ENCODE measurements around the gene TBL1X. TPM values are rescaled to one million over a fixed set of nuclear protein-coding genes. Genes with fewer than 3 reads are reported as not detected.

The TBL1X gene
- total and polyA plus RNA-seq, 7 experiments from 2014 or later = 11.8 to 58.8 (median 28.9) TPM

- ATAC-seq (no peak), DNase-seq (peak in 2 of 9 donors; percentile 12 to 14)
- CTCF ChIA-PET = no interaction called here
- Histone ChIP-seq H3K9me3 (ENCODE audit: control insufficient read depth in 2 of 3, low read length in 3 of 3) (no peaks in the 10 kb centered on the region), H3K36me3 (ENCODE audit: control insufficient read depth in 2 of 3, insufficient read depth in 3 of 3, low read length in 3 of 3) (no peaks in the 10 kb centered on the region), H3K27me3 (ENCODE audit: control insufficient read depth in 2 of 2, insufficient read depth in 2 of 2, low read length in 2 of 2) (no peaks in the 10 kb centered on the region), H3K4me3 (ENCODE audit: low read length) (no peak overlapping the region), H3K27ac (ENCODE audit: low read depth, low read length) (no peak overlapping the region), H3K4me1 (ENCODE audit: control insufficient read depth in 2 of 2, insufficient read depth in 2 of 2, low read length in 2 of 2) (no peaks in the 10 kb centered on the region)
- POLR2A ChIA-PET = no interaction called here
- peak overlapping the region in 5 of 10 donors; percentile 1 to 40 (median 31) for H3K4me3 Mint-ChIP-seq
- intact Hi-C loops (cut with micrococcal nuclease) = loop anchor here in 1 of 2 donors (10.0 kb wide), 1 partner anchor 96 kb away; no protein-coding TSS in a partner anchor
- H3K36me3 Mint-ChIP-seq = peaks cover 0 to 12% (median 6%) of the 10 kb centered on the region in 5 donors
- peaks cover 11 to 66% (median 42%) of the 10 kb centered on the region in 7 donors for H3K4me1 Mint-ChIP-seq
- no peaks in the 10 kb centered on the region for H3K27me3 Mint-ChIP-seq
- H3K27ac Mint-ChIP-seq = peak overlapping the region in 4 of 9 donors; percentile 23 to 44 (median 32)
- H3K9me3 Mint-ChIP-seq = peaks cover 0 to 3% (median 0%) of the 10 kb centered on the region in 11 donors
Observed at GRCh38 chrX:9538544-9539045, 73.7 kb downstream of the TBL1X start.

GRCh38 chrX:9539605-9540387 lies 74.9 kb downstream of the TBL1X start:
- DNase-seq (no peak), ATAC-seq (no peak)
- intact Hi-C loops (cut with micrococcal nuclease) = loop anchor here in 1 of 2 donors (10.0 kb wide), 1 partner anchor 95 kb away; no protein-coding TSS in a partner anchor
- Histone ChIP-seq H3K9me3 (ENCODE audit: control insufficient read depth in 2 of 3, low read length in 3 of 3) (no peaks in the 10 kb centered on the region), H3K4me3 (ENCODE audit: low read length) (no peak overlapping the region), H3K27ac (ENCODE audit: low read depth, low read length) (no peak overlapping the region), H3K4me1 (ENCODE audit: control insufficient read depth in 2 of 2, insufficient read depth in 2 of 2, low read length in 2 of 2) (no peaks in the 10 kb centered on the region), H3K36me3 (ENCODE audit: control insufficient read depth in 2 of 3, insufficient read depth in 3 of 3, low read length in 3 of 3) (no peaks in the 10 kb centered on the region), H3K27me3 (ENCODE audit: control insufficient read depth in 2 of 2, insufficient read depth in 2 of 2, low read length in 2 of 2) (no peaks in the 10 kb centered on the region)
- no peaks in the 10 kb centered on the region for H3K27me3 Mint-ChIP-seq
- ChIA-PET POLR2A (no interaction called here), CTCF (no interaction called here)
- peaks cover 0 to 12% (median 6%) of the 10 kb centered on the region in 5 donors for H3K36me3 Mint-ChIP-seq
- no peak overlapping the region for H3K4me3 Mint-ChIP-seq
- H3K9me3 Mint-ChIP-seq = peaks cover 0 to 3% (median 0%) of the 10 kb centered on the region in 11 donors
- H3K4me1 Mint-ChIP-seq = peaks cover 8 to 54% (median 37%) of the 10 kb centered on the region in 7 donors
- H3K27ac Mint-ChIP-seq = peak overlapping the region in 1 of 9 donors; percentile 51

DNA sequence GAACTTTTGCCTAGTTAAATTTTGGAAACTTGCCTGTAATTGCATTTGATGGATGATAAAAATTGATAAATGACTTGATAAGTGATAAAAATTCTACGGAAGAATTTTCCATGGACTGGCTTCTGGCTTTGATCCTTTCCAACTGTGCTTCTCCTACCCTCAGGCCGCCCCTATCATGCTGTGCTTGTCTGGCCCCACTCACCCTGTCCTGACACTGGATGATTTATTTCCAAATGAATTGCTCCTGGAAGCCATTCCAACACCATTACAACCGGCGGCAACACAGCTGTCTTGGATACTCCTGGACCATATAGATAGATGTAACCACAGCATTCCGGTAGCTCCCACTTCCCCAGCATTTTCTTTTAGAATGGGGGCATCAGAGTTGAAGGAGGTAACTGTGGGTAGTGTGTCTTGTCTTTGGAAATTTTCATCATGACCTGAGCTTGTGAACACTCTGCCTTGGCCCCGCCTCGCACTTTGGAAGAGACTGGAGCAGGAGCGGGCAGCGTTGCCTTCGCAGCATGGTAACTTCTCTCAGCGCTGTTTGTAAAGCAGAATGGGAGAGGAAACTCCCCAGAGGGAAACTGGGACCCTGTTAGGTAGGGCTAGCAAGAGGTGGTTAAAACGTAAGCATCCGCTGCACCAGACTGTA lies 77.4 kb downstream of the TBL1X start:
- Histone ChIP-seq H3K9me3 (ENCODE audit: control insufficient read depth in 2 of 3, low read length in 3 of 3) (no peaks in the 10 kb centered on the region), H3K27ac (ENCODE audit: low read depth, low read length) (no peak overlapping the region), H3K4me1 (ENCODE audit: control insufficient read depth in 2 of 2, insufficient read depth in 2 of 2, low read length in 2 of 2) (no peaks in the 10 kb centered on the region), H3K4me3 (ENCODE audit: low read length) (no peak overlapping the region), H3K36me3 (ENCODE audit: control insufficient read depth in 2 of 3, insufficient read depth in 3 of 3, low read length in 3 of 3) (no peaks in the 10 kb centered on the region), H3K27me3 (ENCODE audit: control insufficient read depth in 2 of 2, insufficient read depth in 2 of 2, low read length in 2 of 2) (no peaks in the 10 kb centered on the region)
- intact Hi-C loops (cut with micrococcal nuclease) = no loop called here
- ChIA-PET POLR2A (no interaction called here), CTCF (no interaction called here)
- Mint-ChIP-seq H3K27ac (no peak overlapping the region), H3K27me3 (no peaks in the 10 kb centered on the region), H3K4me1 (peaks cover 6 to 48% (median 26%) of the 10 kb centered on the region in 7 donors), H3K9me3 (peaks cover 0 to 4% (median 0%) of the 10 kb centered on the region in 11 donors), H3K4me3 (no peak overlapping the region), H3K36me3 (peaks cover 0 to 13% (median 7%) of the 10 kb centered on the region in 5 donors)
- DNase-seq (no peak), ATAC-seq (no peak)

- H3K36me3 Mint-ChIP-seq = peaks cover 0 to 12% (median 3%) of the 10 kb centered on the region in 5 donors
- H3K4me1 Mint-ChIP-seq = peaks cover 6 to 45% (median 24%) of the 10 kb centered on the region in 7 donors
- no peaks in the 10 kb centered on the region for H3K27me3 Mint-ChIP-seq
- ChIA-PET CTCF (no interaction called here), POLR2A (no interaction called here)
- ATAC-seq = no peak
- H3K4me3 ChIP-seq (ENCODE audit: low read length) = no peak overlapping the region
- H3K27me3 ChIP-seq (ENCODE audit: control insufficient read depth in 2 of 2, insufficient read depth in 2 of 2, low read length in 2 of 2) = no peaks in the 10 kb centered on the region
- no peaks in the 10 kb centered on the region for H3K36me3 ChIP-seq (ENCODE audit: control insufficient read depth in 2 of 3, insufficient read depth in 3 of 3, low read length in 3 of 3)
- intact Hi-C loops (cut with micrococcal nuclease) = no loop called here
- no peak overlapping the region for H3K4me3 Mint-ChIP-seq
- no peaks in the 10 kb centered on the region for H3K9me3 ChIP-seq (ENCODE audit: control insufficient read depth in 2 of 3, low read length in 3 of 3)
- DNase-seq = no peak
- no peaks in the 10 kb centered on the region for H3K4me1 ChIP-seq (ENCODE audit: control insufficient read depth in 2 of 2, insufficient read depth in 2 of 2, low read length in 2 of 2)
- H3K27ac Mint-ChIP-seq = no peak overlapping the region
- H3K27ac ChIP-seq (ENCODE audit: low read depth, low read length) = no peak overlapping the region
- H3K9me3 Mint-ChIP-seq = peaks cover 0 to 4% (median 0%) of the 10 kb centered on the region in 11 donors
Observed at GRCh38 chrX:9542761-9543111, 77.9 kb downstream of the TBL1X start.

DNA sequence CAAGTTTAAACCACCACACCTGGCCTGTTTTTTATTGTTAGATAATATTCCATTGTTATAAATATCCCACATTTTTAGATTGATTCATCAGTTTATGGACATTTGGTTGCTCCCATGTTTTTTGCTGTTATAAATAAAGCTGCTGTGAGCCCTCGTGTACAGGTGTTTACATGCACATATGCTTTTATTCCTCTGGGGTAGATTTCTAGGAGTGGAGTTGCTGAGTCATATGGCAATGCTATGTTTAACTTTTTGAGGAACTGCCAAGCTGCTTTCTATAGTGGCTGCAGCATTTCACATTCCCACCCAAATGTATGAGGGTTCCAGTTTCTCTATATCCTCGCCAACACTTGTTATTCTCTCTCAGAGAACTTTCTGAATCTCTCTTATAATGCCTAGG lies 90.5 kb downstream of the TBL1X start:
- CTCF ChIA-PET = no interaction called here
- Histone ChIP-seq H3K4me1 (ENCODE audit: control insufficient read depth in 2 of 2, insufficient read depth in 2 of 2, low read length in 2 of 2) (peaks cover 0 to 5% of the 10 kb centered on the region in 2 donors), H3K27ac (ENCODE audit: low read depth, low read length) (no peak overlapping the region), H3K9me3 (ENCODE audit: control insufficient read depth in 2 of 3, low read length in 3 of 3) (no peaks in the 10 kb centered on the region), H3K4me3 (ENCODE audit: low read length) (no peak overlapping the region), H3K27me3 (ENCODE audit: control insufficient read depth in 2 of 2, insufficient read depth in 2 of 2, low read length in 2 of 2) (no peaks in the 10 kb centered on the region), H3K36me3 (ENCODE audit: control insufficient read depth in 2 of 3, insufficient read depth in 3 of 3, low read length in 3 of 3) (no peaks in the 10 kb centered on the region)
- H3K4me3 Mint-ChIP-seq = no peak overlapping the region
- ATAC-seq (no peak), DNase-seq (no peak)
- peaks cover 4 to 69% (median 51%) of the 10 kb centered on the region in 7 donors for H3K4me1 Mint-ChIP-seq
- no peak overlapping the region for H3K27ac Mint-ChIP-seq
- POLR2A ChIA-PET = no interaction called here
- peaks cover 0 to 2% (median 0%) of the 10 kb centered on the region in 11 donors for H3K9me3 Mint-ChIP-seq
- H3K36me3 Mint-ChIP-seq = peaks cover 0 to 19% (median 0%) of the 10 kb centered on the region in 5 donors
- intact Hi-C loops (cut with micrococcal nuclease) = no loop called here
- no peaks in the 10 kb centered on the region for H3K27me3 Mint-ChIP-seq

DNA sequence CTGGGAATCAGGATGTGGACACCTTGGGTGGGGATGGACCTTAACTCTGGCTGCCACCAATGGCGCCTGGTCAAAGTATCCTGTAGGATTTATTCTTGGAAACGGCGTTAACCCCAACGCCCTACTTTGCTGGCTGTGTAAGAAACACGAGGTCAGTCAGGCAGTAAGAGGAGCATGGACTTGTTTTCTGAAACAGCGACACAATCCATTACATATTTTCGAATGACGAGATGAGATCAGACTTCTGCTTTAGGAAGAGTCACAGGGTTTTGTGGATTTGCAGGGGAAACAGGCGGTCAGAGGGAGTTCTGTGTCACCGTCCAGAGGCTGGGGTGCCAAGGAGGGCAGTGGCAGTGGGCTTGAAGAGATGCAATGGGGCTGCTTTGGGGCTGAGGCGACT lies 92.2 kb downstream of the TBL1X start:
- Mint-ChIP-seq H3K4me3 (peak overlapping the region in 1 of 10 donors; percentile 13), H3K27ac (peak overlapping the region in 3 of 9 donors; percentile 64 to 71 (median 67)), H3K4me1 (peaks cover 4 to 65% (median 50%) of the 10 kb centered on the region in 7 donors), H3K27me3 (no peaks in the 10 kb centered on the region), H3K36me3 (peaks cover 0 to 20% (median 3%) of the 10 kb centered on the region in 5 donors), H3K9me3 (peaks cover 0 to 2% (median 0%) of the 10 kb centered on the region in 11 donors)
- Histone ChIP-seq H3K36me3 (ENCODE audit: control insufficient read depth in 2 of 3, insufficient read depth in 3 of 3, low read length in 3 of 3) (no peaks in the 10 kb centered on the region), H3K27me3 (ENCODE audit: control insufficient read depth in 2 of 2, insufficient read depth in 2 of 2, low read length in 2 of 2) (no peaks in the 10 kb centered on the region), H3K4me1 (ENCODE audit: control insufficient read depth in 2 of 2, insufficient read depth in 2 of 2, low read length in 2 of 2) (peaks cover 0 to 5% of the 10 kb centered on the region in 2 donors), H3K9me3 (ENCODE audit: control insufficient read depth in 2 of 3, low read length in 3 of 3) (no peaks in the 10 kb centered on the region), H3K27ac (ENCODE audit: low read depth, low read length) (no peak overlapping the region), H3K4me3 (ENCODE audit: low read length) (no peak overlapping the region)
- no peak for DNase-seq
- POLR2A ChIA-PET = no interaction called here
- CTCF ChIA-PET = no interaction called here
- no peak for ATAC-seq
- intact Hi-C loops (cut with micrococcal nuclease) = no loop called here
